Stimulated activated CD8-positive, alpha-beta memory T cell treated with anti-CD3 and anti-CD28 coated beads, Interleukin-7, amount 100 ng/mL, for 24 hours (primary cell): ENCODE results near the gene ABCA4.

Source experiments
- DNase-seq: peaks from one replicate; pipeline ENCODE4 v3.0.0-alpha.2; 2020; ENCODE audit warnings: low read depth

ABCA4 gene

GRCh38 chr1:94104776-94105580 lies 16.0 kb downstream of the ABCA4 start:
- DNase-seq = no peak

DNA sequence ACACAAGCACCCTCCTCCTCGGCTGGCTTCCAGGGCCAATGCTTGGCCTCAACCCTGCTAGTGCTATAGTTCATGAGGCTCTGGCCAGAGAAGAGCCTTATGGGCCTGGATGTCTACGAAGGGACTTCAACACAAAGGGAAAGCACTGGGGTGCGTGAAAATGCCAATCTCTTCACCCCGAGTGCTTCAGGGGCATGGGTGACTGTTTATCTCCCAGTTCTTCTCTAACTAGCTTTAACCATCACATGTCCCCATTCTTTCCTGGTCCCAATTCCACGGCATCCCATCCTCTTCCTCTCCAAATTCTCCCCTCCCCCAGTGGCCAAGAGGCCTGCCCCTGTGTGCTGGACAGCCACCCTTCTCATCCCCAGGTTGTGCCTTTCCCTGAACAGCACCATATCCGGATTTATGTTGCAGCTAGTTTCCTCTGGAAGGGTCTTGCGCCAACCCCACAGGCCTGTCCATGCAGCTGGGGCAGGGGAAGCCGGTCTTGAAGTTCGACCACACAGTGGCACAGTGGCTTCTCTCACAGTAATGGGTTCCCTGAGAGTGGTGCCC lies 16.7 kb downstream of the ABCA4 start:
- no peak for DNase-seq

DNA sequence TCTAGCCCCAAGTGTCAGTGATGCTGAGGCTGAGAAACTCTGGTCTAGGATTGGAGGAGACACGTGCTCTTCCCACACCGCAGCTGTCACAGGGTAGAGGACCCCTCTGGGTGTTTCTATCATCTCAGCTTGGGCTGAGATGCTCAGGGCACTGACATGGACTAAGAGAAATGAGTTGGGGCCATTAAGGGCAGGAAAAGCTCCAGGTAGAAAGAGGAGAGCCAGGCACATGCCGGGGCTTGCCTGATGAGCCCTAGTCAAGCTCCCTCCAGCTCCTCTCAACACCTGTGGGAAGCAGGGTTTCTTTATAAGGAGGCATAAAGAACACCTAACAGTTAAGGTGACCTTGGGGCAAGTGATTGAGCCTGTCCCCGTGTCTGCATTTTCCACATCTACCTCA lies 17.3 kb downstream of the ABCA4 start:
- DNase-seq = no peak

DNA sequence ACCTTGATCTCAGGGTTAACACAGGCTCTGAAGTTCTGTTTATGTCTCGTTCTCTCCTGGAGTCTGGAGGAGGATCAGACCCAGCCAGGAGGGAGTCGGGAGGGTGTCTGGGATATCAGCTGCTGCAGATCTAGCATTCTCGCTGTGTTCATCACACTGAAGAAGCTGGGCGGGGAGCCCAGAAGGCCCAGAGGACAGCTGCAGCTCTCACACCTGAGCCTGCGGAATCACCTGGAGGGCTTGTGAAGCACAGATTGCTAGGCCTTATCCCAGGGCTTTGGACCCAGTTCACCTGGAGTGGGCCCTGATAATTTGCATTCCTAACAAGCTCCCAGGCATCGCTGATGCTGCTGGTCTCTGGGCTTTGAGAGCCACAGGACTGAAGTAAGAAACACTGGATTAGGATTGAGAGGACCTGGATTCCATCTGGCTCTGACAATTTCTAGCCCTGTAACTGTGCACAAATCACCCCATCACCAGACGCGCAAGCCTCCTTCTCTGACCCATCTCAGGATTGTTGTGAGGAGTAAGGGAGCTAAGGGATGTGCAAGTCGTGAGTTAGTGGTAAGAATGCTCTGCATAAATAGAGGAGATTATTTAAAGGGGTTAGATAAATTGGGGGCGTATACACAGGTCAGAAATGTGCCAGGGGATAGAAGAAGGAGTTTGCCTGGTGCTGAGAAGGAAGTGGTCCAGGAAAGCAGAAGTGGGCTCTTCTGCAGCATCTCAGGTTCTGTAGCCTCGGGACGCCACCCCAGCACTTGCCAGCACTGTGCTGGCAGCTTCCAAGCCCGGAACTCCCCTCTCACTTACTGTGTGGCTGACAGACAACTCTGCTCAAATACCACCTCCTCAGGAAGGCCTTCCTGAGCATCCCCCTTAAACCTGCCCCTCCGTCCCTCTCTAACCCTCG lies 19.1 kb downstream of the ABCA4 start:
- no peak for DNase-seq

DNA sequence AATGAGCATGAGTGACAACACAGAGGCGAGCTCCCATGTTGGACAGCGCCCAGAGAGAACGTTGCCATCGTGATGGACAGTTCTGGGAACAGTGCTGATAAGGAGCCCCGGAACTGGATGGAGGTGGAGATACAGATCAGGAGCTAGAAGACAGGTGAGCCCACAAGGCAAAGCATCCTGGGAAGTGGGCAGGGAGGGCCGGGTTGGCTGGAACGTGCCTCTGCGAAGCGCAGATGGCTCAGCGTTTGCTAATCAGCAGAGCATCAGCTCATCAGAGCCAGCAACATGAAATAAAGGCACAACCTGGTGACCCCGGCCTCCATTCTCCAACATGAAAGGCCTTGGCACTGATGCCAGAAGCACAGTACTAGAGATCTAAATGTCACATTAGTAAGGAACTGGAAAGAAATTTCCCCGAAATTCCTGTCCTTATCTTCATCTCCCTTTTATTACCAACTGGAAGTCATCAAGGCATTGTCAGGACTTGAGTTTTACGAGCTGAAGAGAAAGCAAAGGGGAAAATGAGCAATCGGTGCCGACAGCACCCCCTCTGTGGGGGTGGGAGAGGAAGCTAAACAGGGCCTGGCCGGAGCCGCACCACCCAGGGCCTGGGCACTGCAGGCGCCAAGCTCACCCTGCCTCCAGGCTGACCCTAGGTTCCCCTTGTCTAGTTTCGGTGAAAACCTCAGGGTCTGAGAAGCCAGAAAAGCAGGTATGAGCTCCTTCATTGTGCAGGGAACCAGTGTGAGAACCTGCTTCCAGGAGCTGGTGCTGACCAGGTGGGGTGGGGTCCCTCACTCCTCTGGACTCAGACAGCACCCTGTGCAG lies 19.9 kb downstream of the ABCA4 start:
- DNase-seq = no peak

DNA sequence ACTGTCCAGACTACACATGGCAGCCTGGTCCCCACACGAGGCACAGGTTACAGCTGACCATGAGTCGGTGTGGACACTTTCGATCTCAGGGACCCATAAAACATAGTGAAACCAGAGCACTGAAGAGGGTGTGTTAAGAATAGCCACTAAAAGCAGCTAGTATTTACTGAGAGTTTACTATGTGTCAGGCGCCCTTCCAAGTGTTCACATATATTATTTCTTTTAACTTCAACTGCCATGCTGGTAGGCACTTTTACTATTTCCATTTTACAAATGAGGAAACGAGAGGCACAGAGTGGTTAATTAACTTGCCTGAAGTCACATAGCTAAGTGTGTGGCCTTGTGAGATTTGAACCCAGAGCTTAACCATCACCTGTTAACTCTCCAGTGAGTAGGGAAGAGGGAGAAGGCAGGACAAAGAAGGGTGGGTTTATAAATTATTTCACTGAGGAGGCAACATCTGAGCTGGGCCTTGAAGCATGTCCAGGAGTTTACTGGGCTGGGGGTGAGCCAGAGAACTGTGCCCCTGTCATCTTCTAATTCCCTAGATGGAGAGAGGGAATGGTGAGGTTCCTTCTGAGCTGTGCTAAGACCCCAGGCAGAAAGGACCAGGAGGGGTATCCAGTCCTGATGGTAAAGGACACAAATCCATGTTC lies 20.7 kb downstream of the ABCA4 start:
- DNase-seq = no peak

GRCh38 chr1:94099303-94099702 lies 21.6 kb downstream of the ABCA4 start:
- no peak for DNase-seq

DNA sequence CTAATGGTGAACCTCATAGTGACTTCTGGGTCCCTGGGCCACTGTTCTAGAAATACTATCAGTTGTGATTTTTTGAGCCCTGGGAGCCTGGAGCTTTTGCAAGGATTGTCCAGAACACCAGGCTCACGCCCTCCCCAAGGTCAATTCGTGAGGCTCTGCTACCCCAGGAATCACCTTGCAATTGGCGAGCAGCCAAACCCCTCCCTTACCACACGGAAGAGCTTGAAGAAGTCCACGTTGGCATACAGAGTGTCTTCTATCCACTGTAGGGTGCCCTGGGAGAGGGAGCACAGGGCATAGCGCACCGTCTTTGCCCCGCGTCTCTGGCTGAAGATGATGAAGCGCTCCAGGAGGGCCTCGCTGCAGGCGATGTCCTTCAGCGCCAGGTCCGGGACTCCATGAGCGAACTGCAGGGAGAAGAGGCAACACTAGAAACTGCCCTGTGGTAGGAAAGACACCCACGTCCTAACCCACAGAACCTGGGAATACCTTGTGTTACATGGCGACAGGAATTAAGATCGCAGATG lies 22.3 kb downstream of the ABCA4 start:
- DNase-seq = no peak

DNA sequence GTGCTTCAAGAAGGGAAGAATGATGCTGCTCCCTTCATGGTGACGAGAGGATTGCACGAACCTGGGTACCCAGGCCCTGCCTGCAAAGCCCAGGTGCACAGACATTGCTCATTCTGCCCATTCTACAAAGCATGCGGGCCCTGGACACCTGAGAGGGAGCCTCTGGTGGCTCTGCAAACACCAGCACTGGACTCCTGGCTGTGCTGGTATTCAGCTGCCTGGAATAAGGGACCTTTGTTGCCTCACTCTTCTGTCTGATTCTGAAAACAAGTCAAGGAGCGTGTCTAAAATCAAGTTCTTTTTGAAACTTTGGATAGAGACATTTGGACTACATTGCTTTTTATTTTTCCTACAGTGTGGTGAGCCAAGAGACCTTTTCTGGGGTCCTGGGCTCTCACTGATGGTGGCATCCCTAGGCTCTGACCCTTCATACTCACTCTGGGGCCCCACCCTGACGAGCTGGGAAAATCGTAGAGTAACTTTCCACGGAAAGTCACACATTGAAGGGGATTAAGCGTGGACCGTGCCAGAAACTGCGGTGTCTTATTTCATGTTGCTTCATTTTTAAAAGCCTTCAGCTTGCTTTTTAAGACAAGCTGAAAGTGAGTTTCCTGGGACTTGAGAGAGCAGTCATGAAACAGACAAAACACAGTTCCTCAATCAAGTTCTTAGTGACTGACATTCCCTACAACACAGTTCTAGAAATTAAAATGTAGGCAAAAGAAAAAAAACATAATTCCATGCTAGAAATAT lies 24.0 kb downstream of the ABCA4 start:
- no peak for DNase-seq

DNA sequence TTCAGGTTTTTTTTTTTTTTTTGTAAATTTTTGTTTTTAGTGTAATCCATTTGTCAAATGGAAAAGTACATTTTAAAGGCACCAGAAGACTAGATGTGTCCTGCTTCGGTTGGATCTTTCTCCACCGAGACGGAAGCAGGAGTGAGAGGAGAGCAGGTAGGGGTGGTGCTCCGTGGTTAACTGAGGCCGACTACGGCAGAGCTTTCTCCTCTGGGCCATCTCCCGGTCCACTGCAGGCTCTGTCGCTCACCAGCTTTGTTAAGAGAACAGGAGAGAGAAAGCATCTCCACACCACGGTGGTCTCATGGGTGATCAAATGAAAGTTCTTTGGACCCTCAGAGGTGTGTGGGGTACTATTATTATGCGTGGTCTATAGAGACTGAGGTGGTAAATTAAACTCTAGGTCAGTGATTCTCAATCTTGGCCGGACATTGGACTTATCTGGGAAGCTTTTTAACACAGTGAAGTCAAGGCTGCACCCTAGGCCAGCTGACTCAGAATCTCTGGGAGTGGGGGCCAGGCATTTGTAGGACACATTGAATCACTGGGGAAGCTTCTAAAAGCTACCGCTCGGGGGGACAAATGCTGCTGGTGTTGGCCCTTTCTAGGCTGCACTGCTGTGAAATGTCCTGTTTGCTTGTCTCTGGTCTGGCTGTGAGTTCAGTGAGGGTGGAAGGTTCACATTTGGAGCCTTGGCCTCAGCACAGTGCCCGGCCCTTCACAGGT lies 25.0 kb downstream of the ABCA4 start:
- DNase-seq = no peak

DNA sequence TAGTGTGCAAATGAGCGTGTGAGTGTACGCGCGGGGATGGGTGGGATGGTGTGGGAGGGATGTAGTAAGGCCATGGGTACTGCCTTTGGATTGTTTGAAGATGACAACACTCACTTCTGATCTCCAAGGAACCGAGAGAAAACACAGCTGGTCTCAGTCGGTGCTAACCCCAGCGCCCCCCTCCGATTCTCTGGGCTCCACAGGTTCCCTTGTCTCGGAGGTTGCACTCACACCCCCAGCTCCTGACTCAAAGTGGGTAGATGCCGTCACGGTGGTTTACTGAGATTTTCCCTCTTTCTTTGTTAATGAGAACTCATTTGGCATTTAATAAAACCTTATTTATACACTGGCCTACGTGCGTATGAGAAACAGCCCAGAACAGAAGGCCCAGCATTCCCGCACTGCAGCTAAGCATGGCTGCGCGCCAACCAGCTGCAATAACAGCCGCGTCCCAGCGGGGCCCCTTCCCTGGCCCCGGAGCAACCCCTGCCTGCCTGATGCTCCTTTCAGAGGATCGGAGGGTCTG lies 25.8 kb downstream of the ABCA4 start:
- DNase-seq = no peak

DNA sequence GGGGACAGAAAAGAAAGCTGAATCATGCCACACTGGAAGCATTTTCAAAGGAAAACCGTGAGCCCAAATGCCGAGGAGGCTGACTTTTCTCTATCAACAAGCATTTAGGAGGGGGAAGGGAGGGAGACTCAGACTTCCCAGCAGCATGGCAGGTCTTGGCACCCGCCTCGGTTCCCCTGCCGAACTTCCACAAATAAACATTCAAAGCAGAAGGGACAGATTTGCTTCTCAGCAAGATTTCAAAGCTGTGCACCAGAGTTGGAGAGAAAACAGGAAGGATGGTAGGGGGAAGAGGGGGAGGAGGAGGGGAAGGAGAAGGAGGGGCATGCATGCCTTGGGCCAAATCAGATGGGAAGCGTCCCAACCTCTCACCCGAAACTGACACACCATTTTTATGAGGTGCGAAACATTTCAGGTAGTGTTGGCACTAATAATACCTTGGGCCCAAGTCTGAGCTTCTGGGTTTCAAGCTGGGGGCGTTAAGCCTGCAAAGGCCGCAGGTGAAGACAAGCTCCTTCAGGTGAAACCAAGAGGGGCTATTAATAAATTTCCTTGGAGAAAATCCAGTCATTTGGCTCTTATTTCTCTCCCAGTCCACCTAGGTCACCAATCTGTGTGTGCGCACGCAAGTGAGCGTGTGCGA lies 26.4 kb downstream of the ABCA4 start:
- DNase-seq = no peak

DNA sequence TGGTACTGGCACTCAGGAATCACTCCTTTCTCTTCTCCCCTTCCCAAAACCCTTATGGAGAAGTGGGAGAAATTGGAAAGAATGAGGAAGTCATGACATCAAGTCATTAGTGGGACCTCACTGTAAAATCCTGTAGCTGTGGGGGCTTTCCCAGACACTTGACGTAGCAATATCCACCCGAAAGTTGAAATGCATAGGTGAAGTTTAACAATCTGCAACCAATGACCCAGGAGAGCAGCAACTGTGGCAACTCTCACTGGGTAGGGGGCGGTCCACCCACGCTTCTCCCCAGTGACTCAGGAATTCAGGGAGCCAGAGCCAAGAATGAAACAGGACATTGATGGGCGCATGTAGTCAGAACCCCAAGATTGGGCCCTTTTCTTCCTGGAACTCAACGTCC lies 27.0 kb downstream of the ABCA4 start:
- DNase-seq = no peak

DNA sequence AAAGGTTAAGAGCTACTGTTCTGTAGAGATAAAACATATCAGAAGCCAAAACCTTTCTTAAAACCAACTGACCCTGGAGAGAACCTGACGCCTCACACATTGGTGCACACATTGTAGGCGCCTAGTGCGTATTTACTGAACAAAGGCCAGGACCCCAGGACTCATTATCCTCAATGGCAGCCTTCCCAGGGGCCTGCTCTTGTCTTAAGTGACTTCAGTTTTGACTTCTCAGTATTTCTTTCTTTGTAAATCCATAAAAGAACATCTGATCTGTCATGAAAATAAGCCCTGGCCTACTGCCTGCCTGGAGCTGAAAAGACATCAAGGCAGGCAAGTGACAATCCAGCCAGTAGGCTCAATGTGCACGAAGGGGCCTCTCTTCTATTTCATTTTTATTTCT lies 27.6 kb downstream of the ABCA4 start:
- no peak for DNase-seq

GRCh38 chr1:94092210-94092613 lies 28.7 kb downstream of the ABCA4 start:
- DNase-seq = no peak

DNA sequence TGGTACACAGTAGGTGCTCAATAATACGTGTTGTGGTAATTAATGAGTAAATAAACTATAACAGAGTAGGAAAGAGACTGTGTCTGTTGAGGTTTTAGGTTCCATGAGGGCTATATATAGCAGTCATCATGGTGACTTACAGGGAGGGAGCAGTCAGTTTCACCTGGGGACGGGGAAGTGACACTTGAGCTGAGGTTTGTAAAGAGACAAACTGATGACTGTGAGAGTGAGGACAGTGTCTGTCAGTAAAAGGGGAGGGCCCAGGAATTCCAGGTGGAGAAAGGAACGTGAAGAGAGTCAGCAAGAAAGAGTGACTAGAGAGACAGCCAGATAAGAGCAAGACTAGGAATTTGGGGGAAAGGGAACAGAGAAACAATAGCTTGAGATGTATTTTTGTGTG lies 30.2 kb downstream of the ABCA4 start:
- DNase-seq = no peak

GRCh38 chr1:94087193-94087592 lies 33.8 kb downstream of the ABCA4 start:
- DNase-seq = no peak

- no peak for DNase-seq
Measured at GRCh38 chr1:94084547-94084946, 36.4 kb downstream of the ABCA4 start.

- DNase-seq = no peak
Measured at GRCh38 chr1:94084085-94084484, 36.9 kb downstream of the ABCA4 start.
